ENCODE results near the gene COA1. TPM values are rescaled to one million over a fixed set of nuclear protein-coding genes. Genes with fewer than 3 reads are reported as not detected.

Gene COA1
- total RNA-seq, 2 donors from 2014 or later = 47.9 to 57.5 TPM

DNA sequence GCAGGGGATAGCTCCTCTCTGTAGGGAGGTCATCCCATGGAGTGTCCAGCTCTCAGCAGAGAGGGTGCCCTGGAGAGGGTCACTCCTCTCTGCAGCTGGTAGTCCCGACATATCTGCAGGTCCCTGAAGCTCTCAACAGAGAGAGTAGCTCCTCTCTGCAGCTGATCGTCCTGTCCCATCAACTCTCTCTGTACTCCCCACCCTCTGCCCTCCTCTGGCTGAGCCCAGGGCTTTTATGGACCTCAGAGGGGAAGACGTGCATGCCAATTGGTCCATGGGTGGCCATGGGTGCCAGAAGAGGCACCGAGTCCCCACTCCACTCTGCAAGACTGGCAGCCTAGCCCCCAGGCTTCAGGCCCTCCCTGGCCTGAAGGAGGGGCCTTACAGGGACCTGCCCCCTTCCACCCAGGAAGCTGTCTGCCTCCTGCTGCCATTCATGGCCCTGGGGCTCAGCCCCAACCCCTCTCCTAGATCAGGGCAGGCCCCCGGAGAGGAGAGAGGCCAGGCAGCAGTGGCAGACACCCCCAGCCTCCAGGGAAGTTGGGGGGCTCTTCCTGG, 20.1 kb upstream of the COA1 start:
- Histone ChIP-seq H3K9me3 (no peaks in the 10 kb centered on the region), H3K4me3 (no peak overlapping the region), H3K4me1 (replicated peaks) (no peaks in the 10 kb centered on the region), H3K27me3 (replicated peaks; ENCODE audit: insufficient read depth) (no peaks in the 10 kb centered on the region), H3K27ac (no peak overlapping the region), H3K36me3 (no peaks in the 10 kb centered on the region)
- WGBS = 70% methylated on average over 4 of the region's 5 CpGs
- no peak for TF ChIP-seq POLR2A (IDR thresholded peaks at IDR 0.05)
- TF ChIP-seq, protein P1, sequence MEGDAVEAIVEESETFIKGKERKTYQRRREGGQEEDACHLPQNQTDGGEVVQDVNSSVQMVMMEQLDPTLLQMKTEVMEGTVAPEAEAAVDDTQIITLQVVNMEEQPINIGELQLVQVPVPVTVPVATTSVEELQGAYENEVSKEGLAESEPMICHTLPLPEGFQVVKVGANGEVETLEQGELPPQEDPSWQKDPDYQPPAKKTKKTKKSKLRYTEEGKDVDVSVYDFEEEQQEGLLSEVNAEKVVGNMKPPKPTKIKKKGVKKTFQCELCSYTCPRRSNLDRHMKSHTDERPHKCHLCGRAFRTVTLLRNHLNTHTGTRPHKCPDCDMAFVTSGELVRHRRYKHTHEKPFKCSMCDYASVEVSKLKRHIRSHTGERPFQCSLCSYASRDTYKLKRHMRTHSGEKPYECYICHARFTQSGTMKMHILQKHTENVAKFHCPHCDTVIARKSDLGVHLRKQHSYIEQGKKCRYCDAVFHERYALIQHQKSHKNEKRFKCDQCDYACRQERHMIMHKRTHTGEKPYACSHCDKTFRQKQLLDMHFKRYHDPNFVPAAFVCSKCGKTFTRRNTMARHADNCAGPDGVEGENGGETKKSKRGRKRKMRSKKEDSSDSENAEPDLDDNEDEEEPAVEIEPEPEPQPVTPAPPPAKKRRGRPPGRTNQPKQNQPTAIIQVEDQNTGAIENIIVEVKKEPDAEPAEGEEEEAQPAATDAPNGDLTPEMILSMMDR (IDR thresholded peaks at IDR 0.05) = no peak
- TF ChIP-seq POLR2AphosphoS5 (IDR thresholded peaks at IDR 0.05) = no peak
- no peak for DNase-seq (ENCODE audit: low spot score)
- intact Hi-C loops (cut with DNase I) = no loop called here

DNA sequence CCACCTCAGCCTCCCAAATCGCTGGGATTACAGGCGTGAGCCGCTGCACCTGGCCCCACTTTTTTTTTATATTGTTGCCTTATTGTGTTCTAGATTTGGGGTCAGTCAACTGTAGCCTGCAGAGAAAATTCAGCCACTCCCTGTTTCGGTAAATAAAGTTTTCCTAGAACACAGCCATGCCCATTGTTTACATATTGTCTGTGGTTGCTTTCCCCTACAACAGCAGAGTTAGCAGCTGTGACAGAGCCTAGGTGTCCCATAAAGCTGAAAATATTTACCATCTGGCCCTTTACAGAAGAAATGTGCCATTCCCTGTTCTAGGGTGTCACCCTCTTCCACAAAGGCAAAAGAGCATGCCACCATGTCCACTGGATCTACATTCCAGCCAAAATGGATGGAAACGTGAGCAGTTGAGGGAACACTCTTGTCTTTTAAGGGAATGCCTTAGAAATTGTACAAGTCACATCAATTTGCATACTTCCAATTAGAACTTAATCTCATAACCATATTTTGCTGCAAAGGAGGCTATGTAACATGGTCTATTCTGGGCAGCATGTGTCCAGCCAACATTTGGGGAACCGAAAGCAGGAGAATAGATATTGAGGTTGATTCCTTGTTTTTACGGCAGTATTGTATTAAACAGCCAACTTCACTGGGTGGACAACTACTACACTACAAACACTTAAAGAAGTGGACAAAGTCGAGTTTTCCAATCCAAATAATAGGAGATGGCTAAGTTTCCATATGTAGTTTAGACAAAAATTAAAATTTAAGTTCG, 18.2 kb upstream of the COA1 start:
- Histone ChIP-seq H3K36me3 (no peaks in the 10 kb centered on the region), H3K4me1 (replicated peaks) (no peaks in the 10 kb centered on the region), H3K4me3 (no peak overlapping the region), H3K27ac (no peak overlapping the region), H3K27me3 (replicated peaks; ENCODE audit: insufficient read depth) (no peaks in the 10 kb centered on the region), H3K9me3 (no peaks in the 10 kb centered on the region)
- TF ChIP-seq POLR2A (IDR thresholded peaks at IDR 0.05) (no peak), POLR2AphosphoS5 (IDR thresholded peaks at IDR 0.05) (no peak)
- TF ChIP-seq, protein P1 (IDR thresholded peaks at IDR 0.05) = no peak
- intact Hi-C loops (cut with DNase I) = no loop called here
- 85% methylated on average over 9 of the region's 9 CpGs for WGBS
- DNase-seq (ENCODE audit: low spot score) = no peak

DNA sequence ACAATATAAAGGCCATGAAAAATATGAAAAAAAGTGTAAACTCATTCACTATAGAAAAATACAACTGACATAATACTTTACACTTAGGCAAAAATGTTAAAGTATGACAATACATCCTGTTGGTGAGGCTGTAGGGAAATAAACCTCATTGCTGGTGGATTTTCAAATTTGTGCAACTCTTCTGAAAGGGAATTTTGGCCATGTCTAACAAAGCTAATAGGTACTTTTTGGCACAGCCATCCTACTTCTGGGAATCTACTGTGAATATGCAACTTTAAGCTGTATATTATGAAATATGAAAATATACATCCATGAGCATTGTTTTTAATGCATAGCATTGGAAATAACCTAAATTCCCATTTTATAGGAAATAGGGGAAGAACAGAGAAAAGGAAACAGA, 13.4 kb upstream of the COA1 start:
- no peak for DNase-seq (ENCODE audit: low spot score)
- H3K36me3 ChIP-seq = no peaks in the 10 kb centered on the region
- TF ChIP-seq, protein P1 (IDR thresholded peaks at IDR 0.05) = no peak
- TF ChIP-seq POLR2A (IDR thresholded peaks at IDR 0.05) (no peak), POLR2AphosphoS5 (IDR thresholded peaks at IDR 0.05) (no peak)
- no peaks in the 10 kb centered on the region for H3K4me1 ChIP-seq (replicated peaks)
- no peaks in the 10 kb centered on the region for H3K27me3 ChIP-seq (replicated peaks; ENCODE audit: insufficient read depth)
- no peaks in the 10 kb centered on the region for H3K9me3 ChIP-seq
- H3K27ac ChIP-seq = no peak overlapping the region
- intact Hi-C loops (cut with DNase I) = no loop called here
- H3K4me3 ChIP-seq = no peak overlapping the region

DNA sequence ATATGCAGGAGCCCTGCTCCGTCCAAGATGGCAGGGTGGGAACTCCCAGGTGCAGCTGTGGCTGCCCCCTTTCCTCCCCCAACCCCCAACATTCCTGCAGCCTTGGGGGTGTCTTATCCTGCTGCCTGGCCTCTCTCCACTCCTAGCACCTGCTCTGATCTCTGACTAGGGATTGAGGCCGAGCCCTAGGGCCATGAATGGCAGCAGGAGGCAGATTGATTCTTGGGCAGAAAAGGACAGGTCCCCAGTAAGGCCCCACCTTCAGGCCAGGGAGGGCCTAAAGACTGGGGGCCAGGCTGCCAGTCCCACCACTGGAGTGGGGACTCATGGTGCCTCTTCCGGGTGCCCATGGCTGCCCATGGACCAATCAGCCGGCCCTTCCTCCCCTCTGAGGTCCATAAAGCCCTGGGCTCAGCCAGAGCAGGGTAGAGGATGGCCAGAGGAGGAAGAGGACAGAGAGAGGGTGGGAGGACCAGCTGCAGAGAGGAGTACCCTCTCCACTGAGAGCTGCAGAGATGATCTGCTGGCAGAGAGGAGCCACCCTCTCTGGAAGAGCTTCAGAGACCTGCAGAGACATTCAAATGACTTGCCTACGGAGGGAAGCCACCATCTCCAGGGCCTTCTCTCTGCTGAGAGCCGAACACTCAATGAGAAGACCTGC, 8.3 kb upstream of the COA1 start:
- Histone ChIP-seq H3K4me3 (no peak overlapping the region), H3K27me3 (replicated peaks; ENCODE audit: insufficient read depth) (no peaks in the 10 kb centered on the region), H3K27ac (no peak overlapping the region), H3K4me1 (replicated peaks) (no peaks in the 10 kb centered on the region), H3K36me3 (no peaks in the 10 kb centered on the region), H3K9me3 (no peaks in the 10 kb centered on the region)
- DNase-seq (ENCODE audit: low spot score) = no peak
- TF ChIP-seq POLR2A (IDR thresholded peaks at IDR 0.05) (no peak), POLR2AphosphoS5 (IDR thresholded peaks at IDR 0.05) (no peak)
- TF ChIP-seq, protein P1 (IDR thresholded peaks at IDR 0.05) = no peak
- intact Hi-C loops (cut with DNase I) = no loop called here
- WGBS = 96% methylated on average over 5 of the region's 6 CpGs

Data from prostate gland (tissue), 2 donors.